Fibroblast of skin of left biceps (primary cell): ENCODE data around the gene NRIP1.
A peak's percentile ranks its signal among the peaks of the same experiment; 100 is the strongest.
"Not testable (repeated sequence)": the region's sequence is repeated elsewhere in the genome, so short reads cannot be mapped to it uniquely, and the experiment has no call there.

Experiments
- DNase-seq, 2 experiments: peaks; one replicate each; pipeline ENCODE4 v3.0.0-alpha.2; 2013; ENCODE audit warnings: low read depth in 2 of 2

The NRIP1 gene

GRCh38 chr21:15039607-15040299 is 25.0 kb downstream of the NRIP1 start:
- no peak for DNase-seq

GRCh38 chr21:15037900-15038293 is 26.9 kb downstream of the NRIP1 start:
- DNase-seq, result no peak

GRCh38 chr21:15037095-15037899 is 27.5 kb downstream of the NRIP1 start:
- no peak for DNase-seq

- DNase-seq, result no peak
Measured at GRCh38 chr21:15036189-15036588, 28.6 kb downstream of the NRIP1 start.

GRCh38 chr21:15034126-15034853 is 30.5 kb downstream of the NRIP1 start:
- DNase-seq, result peak in 1 of 2 experiments; percentile 39

- no peak for DNase-seq
Measured at GRCh38 chr21:15031790-15032357, 32.9 kb downstream of the NRIP1 start.

GRCh38 chr21:15031362-15031761 is 33.4 kb downstream of the NRIP1 start:
- not testable (repeated sequence) for DNase-seq

- DNase-seq, result not testable (repeated sequence)
Measured at GRCh38 chr21:15030861-15031260, 33.9 kb downstream of the NRIP1 start.

GRCh38 chr21:15029077-15029476 is 35.7 kb downstream of the NRIP1 start:
- DNase-seq, result no peak

GRCh38 chr21:15028186-15028585 is 36.6 kb downstream of the NRIP1 start:
- no peak for DNase-seq

- DNase-seq, result no peak
Measured at GRCh38 chr21:15027056-15027455, 37.7 kb downstream of the NRIP1 start.

- DNase-seq, result no peak
Measured at GRCh38 chr21:15026370-15026769, 38.4 kb downstream of the NRIP1 start.

- peak; percentile 50 to 56 for DNase-seq
Measured at GRCh38 chr21:15023776-15024175, 41.0 kb downstream of the NRIP1 start.

GRCh38 chr21:15022608-15023261 is 42.1 kb downstream of the NRIP1 start:
- DNase-seq, result no peak

- DNase-seq, result no peak
Measured at GRCh38 chr21:15020797-15021196, 44.0 kb downstream of the NRIP1 start.

GRCh38 chr21:15018382-15018781 is 46.4 kb downstream of the NRIP1 start:
- no peak for DNase-seq

- peak; percentile 92 to 93 for DNase-seq
Measured at GRCh38 chr21:15015622-15016471, 49.0 kb downstream of the NRIP1 start.

- DNase-seq, result no peak
Measured at GRCh38 chr21:15014221-15014620, 50.6 kb downstream of the NRIP1 start.

GRCh38 chr21:15011967-15012366 is 52.8 kb downstream of the NRIP1 start:
- no peak for DNase-seq

GRCh38 chr21:15010645-15011044 is 54.2 kb downstream of the NRIP1 start:
- DNase-seq, result no peak
